SU-DHL-6 (cell line): ENCODE results near the gene GLIPR1.
A peak's percentile ranks its signal among the peaks of the same experiment; 100 is the strongest.

Experiments used
- H2AFZ ChIP-seq: fragments of 200-600 bp; sonication (generic); 2 replicates; pipeline ENCODE4 v1.6.1; 2014; ENCODE audit warnings: low read depth, mild to moderate bottlenecking, moderate library complexity, mixed read lengths, antibody characterized with exemption, low read length; ENCODE audit not compliant: severe bottlenecking
- H3F3A ChIP-seq: fragments of 200-600 bp; shearing (Covaris generic); 2 replicates; pipeline ENCODE4 v1.6.0; 2016; ENCODE audit warnings: antibody characterized with exemption, mild to moderate bottlenecking; ENCODE audit not compliant: insufficient read depth
- H3K27ac ChIP-seq: fragments of 200-600 bp; sonication (generic); 2 replicates; pipeline ENCODE4 v1.5.1; 2016; ENCODE audit warnings: low read depth, mild to moderate bottlenecking, low read length, moderate library complexity, mixed read lengths
- H3K27me3 ChIP-seq: fragments of 200-600 bp; sonication (generic), shearing (Covaris generic); 2 replicates; pipeline ENCODE4 v1.6.0; 2014; ENCODE audit warnings: mild to moderate bottlenecking, low read length
- H3K36me3 ChIP-seq: fragments of 200-600 bp; sonication (generic); 2 replicates; pipeline ENCODE4 v1.6.1; 2014; ENCODE audit warnings: mild to moderate bottlenecking, low read length, mixed read lengths
- H3K4me2 ChIP-seq: fragments of 300-600, 200-600 bp; shearing (Covaris generic), sonication (generic); 2 replicates; pipeline ENCODE4 v1.6.0; 2014; ENCODE audit warnings: low read length, low read depth, mild to moderate bottlenecking; ENCODE audit not compliant: poor library complexity, severe bottlenecking
- H3K4me3 ChIP-seq: fragments of 200-600 bp; sonication (generic); 2 replicates; pipeline ENCODE4 v1.5.1; 2014; ENCODE audit warnings: antibody characterized with exemption, low read length, mild to moderate bottlenecking, mixed read lengths; ENCODE audit not compliant: insufficient read depth, poor library complexity, severe bottlenecking
- H3K79me2 ChIP-seq: fragments of 200-600 bp; sonication (generic); 2 replicates; pipeline ENCODE4 v1.6.1; 2014; ENCODE audit warnings: mild to moderate bottlenecking, low read length, moderate library complexity; ENCODE audit not compliant: insufficient read depth
- H3K9ac ChIP-seq: fragments of 200-600 bp; sonication (generic); 2 replicates; pipeline ENCODE4 v1.7.0; 2014; ENCODE audit warnings: mild to moderate bottlenecking, low read length
- H3K9me2 ChIP-seq: fragments of 200-600 bp; sonication (generic); replicated peaks from 2 replicates; pipeline ENCODE4 v1.6.1; 2014; ENCODE audit warnings: low read length; ENCODE audit not compliant: insufficient read depth
- H3K9me3 ChIP-seq: fragments of 200-600 bp; sonication (generic); 2 replicates; pipeline ENCODE4 v1.6.1; 2014; ENCODE audit warnings: low read length, mixed read lengths; ENCODE audit not compliant: insufficient read depth
- H4K20me1 ChIP-seq: fragments of 200-600 bp; sonication (generic); 2 replicates; pipeline ENCODE4 v1.6.1; 2014; ENCODE audit warnings: low read depth, mild to moderate bottlenecking, antibody characterized with exemption, low read length, moderate library complexity, mixed read lengths
- CTCF ChIP-seq: fragments of 200-600 bp; sonication (generic); IDR thresholded peaks from one replicate; pipeline ENCODE4 v1.5.1; 2017; ENCODE audit warnings: antibody characterized with exemption, mild to moderate bottlenecking, low read length, moderate library complexity; ENCODE audit not compliant: insufficient read depth, poor library complexity, severe bottlenecking
- EZH2phosphoT487 ChIP-seq: fragments of 200-600 bp; sonication (generic), shearing (Covaris generic); conservative IDR thresholded peaks from 2 replicates; pipeline ENCODE4 v1.6.1; 2018; ENCODE audit warnings: mild to moderate bottlenecking, antibody characterized with exemption, low read length, moderate library complexity, mixed read lengths

The GLIPR1 gene

GRCh38 chr12:75503866-75504265 lies 23.3 kb downstream of the GLIPR1 start:
- H2AFZ ChIP-seq = no peak overlapping the region
- TF ChIP-seq CTCF (no peak), EZH2phosphoT487 (no peak)
- peaks cover 27% of the 10 kb centered on the region for H3F3A ChIP-seq
- H3K4me2 ChIP-seq = no peak overlapping the region
- no peaks in the 10 kb centered on the region for H3K9me3 ChIP-seq
- H3K79me2 ChIP-seq = peaks cover 28% of the 10 kb centered on the region
- H3K27me3 ChIP-seq = no peaks in the 10 kb centered on the region
- H3K27ac ChIP-seq = no peak overlapping the region
- no peaks in the 10 kb centered on the region for H3K9me2 ChIP-seq
- peaks cover 68% of the 10 kb centered on the region for H3K36me3 ChIP-seq
- no peak overlapping the region for H3K9ac ChIP-seq
- H4K20me1 ChIP-seq = no peaks in the 10 kb centered on the region; the same call in 1 of the 2 replicates
- no peak overlapping the region for H3K4me3 ChIP-seq

GRCh38 chr12:75505706-75506312 lies 25.3 kb downstream of the GLIPR1 start:
- peaks cover 27% of the 10 kb centered on the region for H3F3A ChIP-seq
- H3K27me3 ChIP-seq = no peaks in the 10 kb centered on the region
- H3K9me3 ChIP-seq = no peaks in the 10 kb centered on the region
- H3K27ac ChIP-seq = no peak overlapping the region
- H3K4me3 ChIP-seq = no peak overlapping the region
- H2AFZ ChIP-seq = no peak overlapping the region
- TF ChIP-seq CTCF = peak; percentile 60
- no peak for TF ChIP-seq EZH2phosphoT487
- no peaks in the 10 kb centered on the region; the same call in 1 of the 2 replicates for H4K20me1 ChIP-seq
- peaks cover 47% of the 10 kb centered on the region for H3K79me2 ChIP-seq
- no peaks in the 10 kb centered on the region for H3K9me2 ChIP-seq
- peaks cover 52% of the 10 kb centered on the region for H3K36me3 ChIP-seq
- H3K4me2 ChIP-seq = no peak overlapping the region
- H3K9ac ChIP-seq = no peak overlapping the region

DNA sequence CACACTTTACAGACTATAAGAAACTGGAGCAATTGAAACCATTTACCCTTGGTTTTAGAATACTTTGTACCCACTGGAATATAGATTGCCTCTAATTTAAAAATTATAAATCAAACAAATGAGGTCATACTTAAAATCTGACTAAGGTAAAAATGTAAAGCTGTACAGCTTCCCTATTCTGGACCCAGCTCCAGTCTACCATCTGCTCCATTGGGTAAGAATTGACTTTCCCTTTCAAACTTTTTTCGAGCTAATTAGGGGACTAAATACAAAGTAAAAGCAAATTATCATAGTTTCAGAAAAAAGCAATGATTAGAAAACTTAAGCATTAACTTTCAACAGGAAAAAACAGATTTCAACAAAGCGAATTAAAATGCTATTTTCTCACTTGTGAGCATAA lies 26.5 kb downstream of the GLIPR1 start:
- Histone ChIP-seq H3K27me3 (no peaks in the 10 kb centered on the region), H3K79me2 (peaks cover 53% of the 10 kb centered on the region), H3K36me3 (peaks cover 41% of the 10 kb centered on the region), H3K4me2 (no peak overlapping the region), H3K9me3 (no peaks in the 10 kb centered on the region), H3K9me2 (no peaks in the 10 kb centered on the region), H4K20me1 (no peaks in the 10 kb centered on the region; the same call in 1 of the 2 replicates), H3K27ac (no peak overlapping the region), H3K9ac (no peak overlapping the region), H3K4me3 (no peak overlapping the region), H2AFZ (no peak overlapping the region), H3F3A (peaks cover 29% of the 10 kb centered on the region)
- TF ChIP-seq EZH2phosphoT487 = no peak
- no peak for TF ChIP-seq CTCF
